Activated T-cell treated with anti-CD3 and anti-CD28 coated beads, Interleukin-2, amount 50 U/mL, for 24 hours (primary cell): ENCODE data around the gene PTGES3L.
"Not testable (repeated sequence)": the region's sequence is repeated elsewhere in the genome, so short reads cannot be mapped to it uniquely, and the experiment has no call there.

Experiments used
- DNase-seq: peaks from one replicate; pipeline ENCODE4 v3.0.0-alpha.2; 2020
- H3K27ac Mint-ChIP-seq: 2 replicates; pipeline ENCODE4 v1.8.0; 2020; ENCODE audit warnings: mild to moderate bottlenecking, mixed read lengths
- H3K27me3 Mint-ChIP-seq: 2 replicates; pipeline ENCODE4 v1.8.0; 2020; ENCODE audit warnings: mixed read lengths
- H3K36me3 Mint-ChIP-seq: 2 replicates; pipeline ENCODE4 v1.8.0; 2020; ENCODE audit warnings: low read depth, mixed read lengths
- H3K4me1 Mint-ChIP-seq: 2 replicates; pipeline ENCODE4 v1.8.0; 2020; ENCODE audit warnings: low read depth, mixed read lengths
- H3K4me3 Mint-ChIP-seq: 2 replicates; pipeline ENCODE4 v1.8.0; 2020; ENCODE audit warnings: mild to moderate bottlenecking, moderate library complexity, mixed read lengths
- H3K9me3 Mint-ChIP-seq: 2 replicates; pipeline ENCODE4 v1.8.0; 2020; ENCODE audit warnings: mixed read lengths

PTGES3L gene

DNA sequence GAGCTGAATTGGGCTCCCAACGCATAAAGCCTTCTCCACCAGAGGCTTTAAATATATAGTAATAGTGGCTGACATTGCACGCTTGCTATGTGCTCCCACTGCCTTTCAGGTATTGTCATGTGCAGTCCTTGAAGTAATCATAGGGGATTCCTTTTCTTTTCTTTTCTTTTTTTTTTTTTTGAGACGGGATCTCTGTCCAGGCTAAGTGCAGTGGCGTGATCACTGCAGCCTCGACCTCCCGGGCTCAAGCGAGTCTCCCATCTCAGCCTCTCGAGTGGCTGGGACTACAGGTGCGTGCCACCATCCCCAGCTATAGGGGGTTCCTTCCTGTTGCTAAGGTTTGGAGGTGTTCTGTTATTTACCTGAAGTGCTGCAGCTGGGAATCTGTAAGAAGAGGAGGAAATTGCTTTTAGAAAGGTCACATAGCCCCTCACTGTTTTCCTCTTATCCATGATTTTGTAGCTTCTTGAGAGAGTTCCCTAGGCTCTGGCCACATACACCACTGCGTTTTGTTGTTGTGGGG lies 19.2 kb upstream of the PTGES3L start:
- Mint-ChIP-seq H3K4me1 (peaks cover 43% of the 10 kb centered on the region), H3K36me3 (peaks cover 68% of the 10 kb centered on the region), H3K27me3 (no peaks in the 10 kb centered on the region), H3K9me3 (no peaks in the 10 kb centered on the region), H3K4me3 (peak overlapping the region; percentile 98), H3K27ac (peak overlapping the region; percentile 100)
- no peak for DNase-seq

DNA sequence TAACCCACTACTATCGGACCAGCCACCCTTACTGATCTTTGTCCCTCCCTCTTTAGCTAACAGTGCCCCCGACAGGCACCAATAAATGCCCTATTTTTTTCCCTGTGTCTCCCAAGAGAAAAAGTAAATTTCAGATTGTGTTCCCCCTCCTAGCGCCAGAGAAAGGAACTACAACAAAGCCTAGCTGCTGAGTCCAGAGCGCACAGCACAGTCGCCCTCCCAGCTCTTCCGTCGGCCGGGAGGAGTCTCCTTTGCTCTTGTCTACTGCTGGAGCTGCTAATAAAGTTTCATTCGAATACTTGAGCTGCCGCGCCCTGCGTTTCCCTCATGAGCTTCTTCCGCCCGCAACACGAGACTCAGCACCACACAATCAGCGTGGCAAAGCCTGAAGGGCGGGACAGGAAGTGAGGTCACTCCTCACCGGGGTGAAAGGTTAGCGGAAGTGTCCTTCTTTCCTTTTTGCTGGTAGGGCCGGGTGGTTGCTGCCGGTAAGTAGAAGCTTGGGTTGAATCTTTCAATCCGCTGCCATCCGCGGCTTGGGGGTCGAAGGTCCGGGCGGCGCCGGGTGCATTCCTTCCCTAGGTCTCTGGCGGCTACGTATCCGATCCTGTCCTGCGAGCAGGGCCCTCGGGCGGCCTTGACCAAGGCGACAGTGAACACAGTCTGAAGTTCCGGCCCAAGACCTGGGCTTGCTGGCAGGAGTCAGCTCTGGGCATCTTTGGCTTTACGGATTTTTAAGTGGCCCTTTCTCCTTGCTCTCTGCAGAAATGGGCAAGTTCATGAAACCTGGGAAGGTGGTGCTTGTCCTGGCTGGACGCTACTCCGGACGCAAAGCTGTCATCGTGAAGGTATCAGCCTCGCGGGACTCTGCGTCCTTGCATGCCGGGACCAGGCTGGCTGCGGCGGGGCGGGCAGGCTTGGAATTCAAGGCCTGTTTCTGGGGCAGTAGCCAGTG lies 18.4 kb upstream of the PTGES3L start, which contains the start of gene RPL27:
RPL27 (plus strand) TSS at position 436 of the 955 bp plus-strand sequence; CDS start at position 768, 332 bp downstream.
- peak within 1 kb of the TSS; percentile 100 for H3K27ac Mint-ChIP-seq
- DNase-seq: peak; percentile 98
- H3K9me3 Mint-ChIP-seq: no peaks in the 10 kb centered on the region
- peaks cover 68% of the 10 kb centered on the region for H3K36me3 Mint-ChIP-seq
- H3K4me1 Mint-ChIP-seq: peaks cover 38% of the 10 kb centered on the region
- peak within 1 kb of the TSS; percentile 98 for H3K4me3 Mint-ChIP-seq
- H3K27me3 Mint-ChIP-seq: no peaks in the 10 kb centered on the region

DNA sequence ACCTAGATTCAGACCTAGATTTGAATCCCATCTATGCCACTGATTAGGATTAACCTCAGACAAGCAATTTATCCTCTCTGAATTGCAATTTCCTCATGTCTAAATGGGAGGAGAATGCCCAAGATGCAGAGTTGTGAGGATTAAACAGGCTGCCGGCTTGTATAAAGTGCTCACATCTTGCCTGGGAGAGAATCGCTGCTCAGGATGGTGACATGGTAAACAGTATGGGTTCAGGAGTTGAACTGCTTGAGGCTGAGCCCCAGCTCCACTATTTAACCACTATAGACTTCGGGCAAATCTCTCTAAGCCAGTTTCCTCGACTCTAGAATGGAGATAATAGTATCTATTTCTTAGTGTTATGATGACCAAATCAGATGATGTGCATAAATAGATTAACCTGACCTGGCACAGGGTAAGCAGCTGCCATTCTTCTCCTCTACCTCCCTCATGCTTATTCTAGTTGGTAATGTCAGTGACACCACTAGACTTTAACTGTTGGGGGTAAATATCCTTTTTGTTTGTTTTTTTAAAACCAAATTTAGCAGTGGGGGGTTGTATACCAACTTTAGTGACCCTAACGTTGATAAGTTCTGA lies 17.6 kb upstream of the PTGES3L start:
- no peaks in the 10 kb centered on the region for H3K9me3 Mint-ChIP-seq
- H3K4me3 Mint-ChIP-seq: peak overlapping the region; percentile 98
- peaks cover 32% of the 10 kb centered on the region for H3K4me1 Mint-ChIP-seq
- no peak for DNase-seq
- no peaks in the 10 kb centered on the region for H3K27me3 Mint-ChIP-seq
- H3K36me3 Mint-ChIP-seq: peaks cover 68% of the 10 kb centered on the region
- peak overlapping the region; percentile 100 for H3K27ac Mint-ChIP-seq

DNA sequence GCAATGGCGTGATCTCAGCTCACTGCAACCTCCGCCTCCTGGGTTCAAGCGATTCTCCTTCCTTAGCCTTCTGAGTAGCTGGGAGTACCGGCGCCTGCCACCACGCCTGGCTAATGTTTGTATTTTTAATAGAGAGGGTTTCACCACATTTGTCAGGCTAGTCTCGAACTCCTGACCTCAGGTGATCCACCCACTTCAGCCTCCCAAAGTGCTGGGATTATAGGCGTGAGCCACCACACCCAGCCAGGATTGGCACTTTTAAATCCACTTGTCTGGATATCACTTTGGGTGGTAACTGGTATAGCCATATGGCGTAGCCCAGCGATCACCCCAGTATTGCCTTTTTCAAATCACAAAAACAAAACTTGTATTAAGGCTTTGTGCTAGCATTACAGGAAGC lies 14.0 kb upstream of the PTGES3L start:
- Mint-ChIP-seq H3K36me3 (peaks cover 68% of the 10 kb centered on the region), H3K4me1 (peaks cover 12% of the 10 kb centered on the region)
- H3K9me3 Mint-ChIP-seq, DNase-seq, H3K27ac Mint-ChIP-seq, H3K4me3 Mint-ChIP-seq, H3K27me3 Mint-ChIP-seq: not testable (repeated sequence)

DNA sequence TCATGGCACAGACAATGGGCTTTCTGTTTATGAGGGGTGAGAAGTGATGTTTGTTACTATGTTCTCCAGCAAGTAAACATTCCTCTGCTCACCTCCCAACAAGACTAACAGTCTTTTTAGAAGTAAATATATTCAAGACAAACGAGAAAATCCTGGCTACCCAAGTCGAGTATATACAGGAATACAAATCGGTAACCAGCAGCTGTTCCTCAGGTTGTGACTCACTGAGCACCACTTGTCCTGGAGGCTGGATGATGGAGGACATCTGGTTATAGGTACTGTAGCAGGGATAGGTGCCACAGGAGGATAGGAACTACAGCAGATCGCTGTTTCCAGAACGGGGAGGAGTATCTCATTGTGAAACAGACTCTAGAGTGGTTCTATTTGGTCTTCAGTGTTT lies 13.0 kb upstream of the PTGES3L start:
- no peak overlapping the region for H3K27ac Mint-ChIP-seq
- no peak overlapping the region for H3K4me3 Mint-ChIP-seq
- peaks cover 71% of the 10 kb centered on the region for H3K36me3 Mint-ChIP-seq
- DNase-seq: no peak
- no peaks in the 10 kb centered on the region for H3K9me3 Mint-ChIP-seq
- H3K27me3 Mint-ChIP-seq: no peaks in the 10 kb centered on the region
- peaks cover 10% of the 10 kb centered on the region for H3K4me1 Mint-ChIP-seq

DNA sequence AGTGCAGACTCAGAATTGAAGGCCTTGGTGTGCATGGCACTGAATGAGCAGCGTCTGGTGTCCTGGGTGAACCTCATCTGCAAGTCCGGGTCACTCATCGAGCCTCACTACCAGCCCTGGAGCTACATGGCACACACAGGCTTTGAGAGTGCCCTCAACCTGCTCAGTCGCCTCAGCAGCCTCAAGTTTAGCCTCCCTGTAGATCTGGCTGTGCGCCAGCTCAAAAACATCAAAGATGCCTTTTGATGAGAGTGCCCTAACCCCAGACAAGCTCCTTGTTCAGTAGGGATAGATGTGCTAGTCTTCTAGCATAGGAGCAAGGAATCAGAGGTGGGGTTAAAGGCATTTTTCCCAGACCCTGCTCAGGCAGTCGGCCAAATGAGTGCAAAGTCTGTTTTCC lies 11.6 kb upstream of the PTGES3L start:
- H3K4me3 Mint-ChIP-seq: no peak overlapping the region
- H3K36me3 Mint-ChIP-seq: peaks cover 83% of the 10 kb centered on the region
- no peaks in the 10 kb centered on the region for H3K4me1 Mint-ChIP-seq
- H3K27me3 Mint-ChIP-seq: no peaks in the 10 kb centered on the region
- H3K9me3 Mint-ChIP-seq: no peaks in the 10 kb centered on the region
- no peak for DNase-seq
- no peak overlapping the region for H3K27ac Mint-ChIP-seq

DNA sequence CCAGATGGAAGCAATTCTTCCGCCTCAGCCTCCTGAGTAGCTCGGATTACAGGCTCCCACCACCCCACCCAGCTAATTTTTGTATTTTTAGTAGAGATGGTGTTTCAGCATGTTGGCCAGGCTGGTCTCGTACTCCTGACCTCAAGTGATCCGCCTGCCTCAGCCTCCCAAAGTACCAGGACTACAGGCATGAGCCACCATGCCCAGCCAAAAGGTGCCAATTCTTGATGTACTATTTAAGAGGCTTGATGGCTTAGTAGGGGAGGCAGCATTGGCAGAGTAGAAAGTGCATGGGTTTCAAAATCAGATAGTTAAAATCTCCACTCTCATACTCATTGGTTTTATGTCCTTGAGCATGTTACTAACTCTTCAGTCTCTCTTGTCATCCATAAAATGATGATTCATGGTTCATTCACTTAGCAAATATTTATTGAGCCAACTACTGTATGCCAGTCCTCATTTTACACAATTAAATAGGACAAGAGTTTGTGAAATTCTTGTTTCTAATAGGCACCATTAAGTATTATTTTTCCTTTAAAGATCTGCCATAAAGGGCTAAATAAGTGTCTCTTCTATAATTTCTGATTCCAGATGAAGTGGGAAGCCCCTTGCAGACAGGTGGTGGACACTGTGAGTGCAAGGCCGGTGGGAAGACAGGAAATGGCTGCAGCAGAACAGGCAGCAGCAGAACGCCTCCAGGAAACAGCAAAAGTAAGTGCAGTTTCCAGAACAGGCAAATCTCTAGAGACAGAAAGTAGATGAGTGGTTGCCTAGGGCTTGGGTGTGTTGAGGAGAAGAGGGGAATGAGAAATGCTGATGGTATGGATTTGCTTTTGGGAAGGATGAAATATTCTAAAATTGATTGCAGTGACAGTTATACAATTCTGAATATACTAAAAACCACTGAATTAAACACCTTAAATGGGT lies 10.1 kb upstream of the PTGES3L start:
- no peaks in the 10 kb centered on the region for H3K27me3 Mint-ChIP-seq
- H3K9me3 Mint-ChIP-seq: no peaks in the 10 kb centered on the region
- H3K27ac Mint-ChIP-seq: peak overlapping the region; percentile 49
- H3K4me3 Mint-ChIP-seq: no peak overlapping the region
- no peak for DNase-seq
- H3K36me3 Mint-ChIP-seq: peaks cover 94% of the 10 kb centered on the region
- H3K4me1 Mint-ChIP-seq: peaks cover 5% of the 10 kb centered on the region

DNA sequence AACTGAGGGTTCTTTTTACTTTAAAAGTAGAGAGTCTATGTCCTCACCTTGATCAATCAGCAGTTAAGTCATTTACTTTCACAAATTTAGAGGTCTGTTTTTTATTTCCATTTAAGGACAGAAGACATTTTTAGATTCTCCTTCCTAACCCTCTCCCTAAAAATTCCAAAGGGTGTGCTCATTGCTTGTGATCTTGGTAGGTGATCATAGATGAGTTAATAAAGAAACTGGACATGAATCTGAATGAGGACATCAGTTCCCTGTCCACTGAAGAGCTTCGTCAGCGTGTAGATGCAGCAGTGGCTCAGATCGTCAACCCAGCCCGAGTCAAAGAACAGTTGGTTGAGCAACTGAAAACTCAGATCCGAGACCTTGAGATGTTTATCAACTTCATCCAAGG lies 9.3 kb upstream of the PTGES3L start:
- H3K4me1 Mint-ChIP-seq: peaks cover 10% of the 10 kb centered on the region
- H3K4me3 Mint-ChIP-seq: no peak overlapping the region
- H3K27ac Mint-ChIP-seq: no peak overlapping the region
- DNase-seq: no peak
- H3K9me3 Mint-ChIP-seq: no peaks in the 10 kb centered on the region
- H3K27me3 Mint-ChIP-seq: no peaks in the 10 kb centered on the region
- H3K36me3 Mint-ChIP-seq: peaks cover 95% of the 10 kb centered on the region

DNA sequence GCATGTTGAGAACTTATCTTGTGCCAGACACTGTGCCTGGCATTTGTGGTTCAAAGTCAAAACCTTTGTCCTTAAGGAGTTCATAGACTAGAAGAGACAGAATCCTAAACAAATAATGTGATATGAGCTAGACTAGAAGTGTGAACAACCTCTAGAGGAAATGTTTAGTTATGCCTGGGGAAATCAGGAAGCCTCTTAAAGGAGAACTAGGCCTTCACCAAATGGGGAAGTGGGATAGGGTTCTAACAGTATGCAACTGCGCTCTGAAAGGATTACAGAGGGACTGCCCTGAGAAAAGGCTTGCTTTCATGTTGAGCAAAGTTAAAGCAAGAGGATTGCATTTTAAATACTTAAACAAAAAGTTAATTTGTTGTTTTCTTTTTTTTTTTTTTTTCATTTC lies 5.3 kb upstream of the PTGES3L start:
- Mint-ChIP-seq H3K36me3 (peaks cover 85% of the 10 kb centered on the region), H3K4me3 (no peak overlapping the region), H3K27ac (no peak overlapping the region), H3K27me3 (no peaks in the 10 kb centered on the region), H3K4me1 (peaks cover 30% of the 10 kb centered on the region), H3K9me3 (no peaks in the 10 kb centered on the region)
- DNase-seq: no peak

DNA sequence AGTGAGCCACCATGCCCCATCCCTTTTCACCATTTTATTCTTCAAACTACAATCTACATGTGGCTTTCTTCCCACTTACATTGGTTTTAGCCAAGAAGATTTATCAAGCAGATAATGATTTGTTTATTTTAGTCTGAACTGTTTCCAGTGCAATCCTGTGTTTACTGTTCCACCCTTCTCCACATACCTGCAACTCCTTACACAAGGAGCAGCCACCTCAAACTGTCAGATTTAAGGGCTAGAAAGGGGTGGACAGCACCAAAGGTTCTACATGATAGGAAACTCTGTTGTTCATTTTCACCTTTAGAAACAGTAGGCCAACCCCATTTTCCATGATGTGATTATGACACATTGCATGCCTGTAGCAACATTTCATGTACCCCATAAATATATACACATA lies 2.4 kb upstream of the PTGES3L start:
- Mint-ChIP-seq H3K4me1 (peaks cover 43% of the 10 kb centered on the region), H3K27me3 (no peaks in the 10 kb centered on the region), H3K4me3 (peak overlapping the region; percentile 99), H3K27ac (peak overlapping the region; percentile 76), H3K9me3 (no peaks in the 10 kb centered on the region), H3K36me3 (peaks cover 60% of the 10 kb centered on the region)
- no peak for DNase-seq

DNA sequence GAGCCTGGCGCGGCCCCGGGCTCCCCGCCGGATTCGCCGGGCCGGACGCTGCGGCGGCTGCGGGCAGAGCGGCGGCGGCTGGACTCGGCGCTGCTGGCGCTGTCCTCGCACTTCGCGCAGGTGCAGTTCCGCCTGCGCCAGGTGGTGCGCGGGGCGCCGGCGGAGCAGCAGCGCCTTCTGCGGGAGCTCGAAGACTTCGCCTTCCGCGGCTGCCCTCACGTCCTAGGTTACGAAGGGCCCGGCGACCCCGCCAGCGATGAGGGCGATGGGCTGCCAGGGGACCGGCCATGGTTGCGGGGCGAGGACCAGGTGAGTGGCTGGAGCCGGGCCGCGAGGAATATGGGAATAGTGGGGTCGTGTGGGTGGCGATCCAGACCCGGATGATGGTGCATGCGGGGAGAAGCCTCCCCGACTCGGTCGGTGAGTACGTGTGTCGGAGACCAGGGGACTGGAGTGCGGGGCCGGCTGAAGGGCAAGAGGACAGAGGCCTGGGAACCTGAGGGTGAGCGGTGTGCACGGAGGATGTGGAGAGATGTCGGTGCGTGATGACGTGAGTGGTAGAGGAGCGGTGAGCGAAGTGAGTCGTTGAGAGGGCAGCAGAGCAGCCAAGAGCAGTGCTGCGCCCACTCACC lies 1.0 kb upstream of the PTGES3L start:
- H3K27me3 Mint-ChIP-seq: no peaks in the 10 kb centered on the region
- peak overlapping the region; percentile 99 for H3K4me3 Mint-ChIP-seq
- H3K36me3 Mint-ChIP-seq: peaks cover 47% of the 10 kb centered on the region
- H3K4me1 Mint-ChIP-seq: peaks cover 43% of the 10 kb centered on the region
- H3K27ac Mint-ChIP-seq: peak overlapping the region; percentile 99
- no peaks in the 10 kb centered on the region for H3K9me3 Mint-ChIP-seq
- DNase-seq: peak; percentile 71

DNA sequence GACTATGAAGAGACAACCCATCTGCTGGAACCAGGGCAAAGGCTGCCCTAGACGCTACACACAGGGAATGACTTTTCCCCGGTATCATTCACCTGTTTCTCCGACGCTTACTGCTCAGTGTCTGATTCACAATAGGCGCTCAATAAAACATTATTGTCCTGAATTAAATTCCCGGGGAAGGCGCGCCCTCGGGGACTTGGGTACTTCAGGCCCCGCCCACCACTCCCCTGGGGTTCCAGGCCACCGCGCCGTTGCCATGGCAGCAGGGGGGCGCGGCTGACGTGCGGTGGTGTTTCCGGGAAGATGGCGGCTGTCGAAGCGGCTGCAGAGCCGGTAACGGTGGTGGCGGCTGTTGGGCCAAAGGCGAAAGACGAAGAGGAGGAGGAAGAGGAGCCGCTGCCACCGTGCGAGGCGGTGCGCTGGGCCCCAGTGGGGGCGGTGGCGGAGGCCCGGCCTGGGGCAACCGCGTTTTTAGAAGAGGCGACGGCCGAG lies 440 bp upstream of the PTGES3L start, which contains the start of gene RUNDC1:
RUNDC1 (plus strand) TSS at position 292 of the 492 bp plus-strand sequence; CDS start at position 304, 12 bp downstream.
- peak within 1 kb of the TSS; percentile 99 for H3K27ac Mint-ChIP-seq
- H3K9me3 Mint-ChIP-seq: no peaks in the 10 kb centered on the region
- H3K4me1 Mint-ChIP-seq: peaks cover 42% of the 10 kb centered on the region
- peaks cover 42% of the 10 kb centered on the region for H3K36me3 Mint-ChIP-seq
- no peaks in the 10 kb centered on the region for H3K27me3 Mint-ChIP-seq
- peak within 1 kb of the TSS; percentile 99 for H3K4me3 Mint-ChIP-seq
- peak; percentile 95 for DNase-seq

DNA sequence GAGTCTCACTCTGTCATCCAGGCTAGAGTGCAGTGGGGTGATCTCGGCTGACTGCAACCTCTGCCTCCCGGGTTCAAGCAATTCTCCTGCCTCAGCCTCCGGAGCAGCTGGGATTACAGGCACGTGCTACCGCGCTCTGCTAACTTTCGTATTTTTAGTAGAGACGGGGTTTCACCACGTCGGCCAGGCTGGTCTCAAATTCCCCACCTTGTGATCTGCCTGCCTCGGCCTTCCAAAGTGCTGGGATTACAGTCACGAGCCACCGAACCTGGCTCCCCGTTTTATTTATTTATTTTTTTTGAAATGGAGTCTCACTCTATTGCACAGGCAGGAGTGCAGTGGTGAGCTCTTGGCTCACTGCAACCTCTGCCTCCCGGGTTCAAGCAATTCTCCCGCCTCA lies 4.2 kb downstream of the PTGES3L start:
- DNase-seq, H3K9me3 Mint-ChIP-seq, H3K27ac Mint-ChIP-seq, H3K27me3 Mint-ChIP-seq, H3K36me3 Mint-ChIP-seq, H3K4me3 Mint-ChIP-seq: not testable (repeated sequence)
- H3K4me1 Mint-ChIP-seq: peaks cover 15% of the 10 kb centered on the region
